Activated CD4-positive, alpha-beta T cell treated with anti-CD3 and anti-CD28 coated beads for 48 hours (primary cell): ENCODE measurements around the gene AADAC.
"Not testable (repeated sequence)": the region's sequence is repeated elsewhere in the genome, so short reads cannot be mapped to it uniquely, and the experiment has no call there.

Experiments used
- DNase-seq: peaks from one replicate; pipeline ENCODE4 v3.0.0-alpha.2; 2020

Gene AADAC

DNA sequence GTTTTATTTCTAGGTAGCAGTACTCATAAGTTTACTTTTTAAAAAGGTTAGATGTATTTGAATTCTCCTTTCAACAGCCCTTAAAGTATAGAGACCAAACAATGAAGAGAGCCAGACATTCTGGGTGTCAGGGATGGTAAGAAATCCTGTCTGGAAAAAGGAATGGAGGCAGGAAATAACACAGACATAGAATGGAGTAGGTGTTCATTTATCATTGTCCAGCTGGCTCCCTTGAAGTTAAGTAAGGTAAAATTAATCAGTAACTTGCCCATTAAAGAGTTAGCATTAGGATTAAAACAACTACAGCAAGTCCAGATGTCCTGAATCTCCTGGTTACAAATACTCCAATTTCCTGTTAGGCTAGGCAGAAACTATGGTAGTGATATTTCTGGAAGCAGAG lies 46.0 kb downstream of the AADAC start:
- DNase-seq, result no peak

- DNase-seq, result no peak
Measured at GRCh38 chr3:151863611-151864010, 49.7 kb downstream of the AADAC start.

DNA sequence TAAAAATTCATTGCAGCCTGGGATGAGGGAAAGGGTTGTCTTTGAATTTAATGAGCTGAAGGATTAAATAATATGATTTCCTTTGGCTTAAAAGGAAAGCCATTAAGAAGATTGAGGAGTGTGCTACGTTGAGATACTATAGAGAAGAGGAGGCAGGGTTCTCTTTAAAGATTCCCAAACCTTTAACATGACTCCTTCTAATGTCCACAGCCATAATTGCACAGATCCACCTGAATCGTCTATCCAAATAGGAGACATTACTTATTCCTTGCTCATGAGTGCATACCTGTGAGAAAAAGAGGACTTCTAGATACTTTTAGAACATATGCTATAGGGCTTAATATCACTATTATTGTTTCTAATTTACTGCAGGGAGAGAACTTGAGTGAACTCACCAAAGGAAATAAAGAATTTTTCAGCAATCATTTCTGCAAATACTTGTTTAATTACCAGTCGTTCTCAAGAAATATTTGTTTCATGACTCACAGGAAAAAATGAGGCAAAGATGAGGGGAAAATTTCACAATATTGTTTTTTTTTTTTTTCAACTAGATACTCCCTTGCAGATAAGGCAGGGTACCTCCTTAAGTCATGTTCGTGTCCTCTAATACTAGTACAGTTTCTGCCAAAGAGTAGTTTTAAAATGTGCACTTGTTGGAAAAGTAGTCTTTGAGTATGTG lies 50.6 kb downstream of the AADAC start:
- no peak for DNase-seq

GRCh38 chr3:151866711-151867410 lies 52.9 kb downstream of the AADAC start:
- DNase-seq, result no peak

DNA sequence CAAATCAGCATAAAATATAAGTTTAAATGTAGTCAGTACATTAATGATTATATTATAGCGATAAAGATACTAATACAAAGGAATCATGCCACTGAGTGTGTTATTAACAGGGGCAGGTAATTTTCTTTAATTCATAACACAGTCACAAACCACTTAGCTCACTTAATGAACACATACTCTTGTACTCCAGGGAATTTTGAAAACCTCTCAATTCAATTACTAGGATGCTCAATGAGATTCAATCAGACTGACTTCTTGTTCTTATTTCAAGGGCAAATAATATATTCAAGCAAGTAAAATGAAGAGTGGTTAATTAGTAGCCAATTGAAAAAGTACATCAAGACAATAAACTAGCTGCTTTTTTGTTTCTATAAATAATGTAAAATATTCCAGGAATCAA lies 53.8 kb downstream of the AADAC start:
- DNase-seq, result no peak

DNA sequence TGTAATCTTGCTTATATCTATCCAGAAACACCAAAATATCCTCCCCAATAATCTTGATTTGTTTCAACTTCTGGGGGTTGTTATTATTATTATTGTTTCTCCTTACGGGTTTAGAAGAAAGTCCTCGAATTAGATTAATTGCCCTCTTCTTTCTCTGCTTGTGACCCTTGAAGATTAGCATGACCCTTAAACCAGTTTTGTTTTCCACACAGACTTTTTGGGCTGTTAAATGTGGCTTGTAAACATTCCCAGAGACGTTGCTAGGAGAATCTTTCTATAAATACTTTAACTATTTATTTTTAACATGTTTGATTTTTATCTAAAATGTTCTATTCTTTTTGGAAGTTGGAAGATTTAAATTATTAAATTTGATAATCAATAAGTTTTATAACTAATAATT lies 55.3 kb downstream of the AADAC start:
- DNase-seq, result no peak

DNA sequence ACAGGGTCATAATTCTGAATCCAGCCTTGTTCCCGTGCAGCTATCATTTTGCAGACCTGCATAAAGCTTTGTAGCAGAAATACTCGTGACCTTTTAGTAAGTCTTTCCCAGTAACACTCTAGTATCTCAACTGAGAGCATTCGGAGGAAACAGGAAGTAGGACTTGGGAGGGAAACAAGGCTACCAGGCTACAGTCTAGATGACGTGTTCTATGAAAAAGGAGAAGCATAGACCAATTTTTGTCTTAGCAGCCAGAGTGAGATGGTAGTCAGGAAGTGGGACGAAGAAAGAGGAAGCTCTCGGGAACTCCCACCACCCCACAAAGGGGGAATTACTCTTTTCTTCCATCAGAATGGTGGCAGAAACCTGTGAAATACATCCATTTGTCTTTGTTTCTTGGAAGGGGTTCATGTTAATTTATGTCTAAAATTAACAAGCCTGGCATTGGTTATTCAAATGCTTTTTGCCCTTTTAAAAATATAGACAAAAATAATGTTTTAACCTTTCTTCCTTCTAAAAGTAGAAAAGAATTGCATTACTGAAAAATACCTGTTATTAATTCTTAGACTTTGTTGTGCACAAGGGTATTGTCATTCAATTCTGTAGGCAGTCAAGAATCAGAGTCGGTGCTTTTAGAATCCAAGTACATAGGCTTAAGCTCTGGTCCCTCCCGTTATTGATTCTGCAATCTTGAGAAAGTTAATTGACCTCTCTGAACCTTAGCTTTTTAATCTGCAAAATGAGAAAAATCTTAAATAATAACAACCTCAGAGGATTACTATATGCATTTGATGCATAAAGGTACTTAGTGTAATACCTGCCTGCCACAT lies 57.9 kb downstream of the AADAC start:
- no peak for DNase-seq

DNA sequence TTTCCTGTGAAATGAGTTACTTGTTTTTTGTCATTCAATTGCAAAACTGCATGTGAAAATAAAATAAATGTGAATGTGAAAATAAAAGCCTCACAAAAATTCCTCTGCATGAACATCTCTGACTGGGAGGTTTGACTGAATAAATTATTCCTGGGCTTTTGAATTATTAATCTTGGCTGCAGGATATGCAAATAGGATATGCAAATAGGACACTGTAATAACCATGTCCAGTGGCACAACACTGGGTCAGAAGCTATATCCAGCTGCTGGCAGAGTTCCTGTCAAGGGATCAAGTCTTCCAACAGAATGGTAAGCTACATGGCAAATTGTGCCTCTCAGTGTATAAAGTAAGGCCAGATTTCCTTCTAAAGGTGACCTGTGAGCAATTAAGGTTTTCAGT lies 59.5 kb downstream of the AADAC start, which contains the start of gene SUCNR1:
SUCNR1 (plus strand) TSS at position 246 of the 400 bp plus-strand sequence. CDS start 6,250 bp downstream, outside the sequence.
- no peak for DNase-seq

DNA sequence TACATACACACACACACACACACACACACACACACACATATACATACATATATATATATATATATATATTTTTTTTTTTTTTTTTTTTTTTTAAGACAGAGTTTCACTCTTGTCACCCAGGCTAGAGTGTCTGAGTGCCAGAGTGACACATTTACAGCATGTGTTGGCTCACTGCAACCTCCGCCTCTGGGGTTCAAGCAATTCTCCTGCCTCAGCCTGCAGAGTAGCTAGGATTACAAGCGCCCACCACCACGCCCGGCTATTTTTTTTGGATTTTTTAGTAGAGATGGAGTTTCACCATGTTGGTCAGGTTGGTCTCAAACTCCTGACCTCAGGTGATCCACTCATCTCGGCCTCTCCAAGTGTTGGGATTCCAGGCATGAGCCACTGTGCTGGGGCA lies 60.2 kb downstream of the AADAC start:
- not testable (repeated sequence) for DNase-seq

DNA sequence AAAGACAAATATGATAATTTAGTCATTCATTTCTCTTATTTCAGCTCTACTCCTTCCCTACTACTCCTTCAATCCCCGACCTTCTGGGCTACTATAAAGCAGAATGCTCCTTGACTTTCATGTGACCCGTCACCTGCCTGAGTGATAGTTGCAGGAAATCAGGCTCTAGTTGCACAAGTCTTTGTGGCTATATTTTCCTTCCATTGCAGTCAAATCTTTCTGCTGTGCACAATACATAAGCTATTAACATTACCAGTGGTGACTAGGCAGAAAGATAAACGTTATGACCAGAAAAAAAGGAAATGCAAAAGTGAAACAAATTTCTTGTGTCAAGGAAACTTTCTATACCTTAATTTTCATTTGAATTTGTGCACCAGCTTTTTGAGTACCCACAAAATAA lies 61.8 kb downstream of the AADAC start:
- DNase-seq, result no peak

GRCh38 chr3:151877269-151877668 lies 63.4 kb downstream of the AADAC start:
- no peak for DNase-seq
